MM.1S (cell line): ENCODE measurements around the gene BGN.

Source experiments
- DNase-seq: peaks from one replicate; pipeline ENCODE4 v3.0.0-alpha.2; 2015
- H2AFZ ChIP-seq: fragments of 300-600 bp; sonication (generic); 2 replicates; pipeline ENCODE4 v1.6.0; 2016; ENCODE audit warnings: antibody characterized with exemption, low read length
- H3F3A ChIP-seq: fragments of 300-600 bp; sonication (generic); 2 replicates; pipeline ENCODE4 v1.6.1; 2016; ENCODE audit warnings: mild to moderate bottlenecking, antibody characterized with exemption, low read length, moderate library complexity, mixed read lengths; ENCODE audit not compliant: insufficient read depth
- H3K27ac ChIP-seq: fragments of 300-600 bp; sonication (generic); 2 replicates; pipeline ENCODE4 v1.5.1; 2016; ENCODE audit warnings: mild to moderate bottlenecking, low read length
- H3K27me3 ChIP-seq: fragments of 300-600 bp; sonication (generic); replicated peaks from 2 replicates; pipeline ENCODE4 v1.6.0; 2016; ENCODE audit warnings: low read length; ENCODE audit not compliant: insufficient read depth
- H3K36me3 ChIP-seq: fragments of 300-600 bp; sonication (generic); replicated peaks from 2 replicates; pipeline ENCODE4 v1.6.1; 2016; ENCODE audit warnings: mild to moderate bottlenecking, low read length, mixed read lengths; ENCODE audit not compliant: insufficient read depth
- H3K4me1 ChIP-seq: fragments of 300-600 bp; sonication (generic); 2 replicates; pipeline ENCODE4 v1.6.1; 2016; ENCODE audit warnings: low read length, mixed read lengths
- H3K4me2 ChIP-seq: fragments of 300-600 bp; sonication (generic); 2 replicates; pipeline ENCODE4 v1.6.0; 2016; ENCODE audit warnings: low read depth, low read length
- H3K4me3 ChIP-seq: fragments of 300-600 bp; sonication (generic); 2 replicates; pipeline ENCODE4 v1.5.1; 2016; ENCODE audit warnings: low read length, mixed read lengths
- H3K79me2 ChIP-seq: fragments of 300-600 bp; sonication (generic); 2 replicates; pipeline ENCODE4 v1.6.1; 2016; ENCODE audit warnings: mixed run types, low read length, mixed read lengths
- H3K9ac ChIP-seq: fragments of 300-600 bp; sonication (generic); 2 replicates; pipeline ENCODE4 v1.6.1; 2016; ENCODE audit warnings: low read length, mixed read lengths
- H3K9me2 ChIP-seq: fragments of 300-600 bp; sonication (generic); replicated peaks from 2 replicates; pipeline ENCODE4 v1.6.1; 2016; ENCODE audit warnings: mild to moderate bottlenecking, low read length, mixed read lengths; ENCODE audit not compliant: insufficient read depth
- H3K9me3 ChIP-seq: fragments of 300-600 bp; sonication (generic); replicated peaks from 2 replicates; pipeline ENCODE4 v1.6.1; 2016; ENCODE audit warnings: mild to moderate bottlenecking, low read length, mixed read lengths; ENCODE audit not compliant: insufficient read depth
- H4K20me1 ChIP-seq: fragments of 300-600 bp; sonication (generic); 2 replicates; pipeline ENCODE4 v1.6.1; 2016; ENCODE audit warnings: mild to moderate bottlenecking, low read length, moderate library complexity, mixed read lengths; ENCODE audit not compliant: insufficient read depth
- EZH2 ChIP-seq: fragments of 300-600 bp; sonication (generic); optimal IDR thresholded peaks from 2 replicates; pipeline ENCODE3; 2017; ENCODE audit warnings: low read depth, mild to moderate bottlenecking, antibody characterized with exemption, low read length, mixed read lengths
- EZH2phosphoT487 ChIP-seq: fragments of 300-600 bp; sonication (generic); IDR thresholded peaks from 2 replicates; pipeline ENCODE4 v1.6.1; 2018; ENCODE audit warnings: antibody characterized with exemption, low read length
- TF ChIP-seq, protein P1 (sequence below): fragments of 300-600 bp; sonication (generic); IDR thresholded peaks from 2 replicates; pipeline ENCODE4 v1.5.1; 2016; ENCODE audit warnings: antibody characterized with exemption, low read length, mixed read lengths

The BGN gene

DNA sequence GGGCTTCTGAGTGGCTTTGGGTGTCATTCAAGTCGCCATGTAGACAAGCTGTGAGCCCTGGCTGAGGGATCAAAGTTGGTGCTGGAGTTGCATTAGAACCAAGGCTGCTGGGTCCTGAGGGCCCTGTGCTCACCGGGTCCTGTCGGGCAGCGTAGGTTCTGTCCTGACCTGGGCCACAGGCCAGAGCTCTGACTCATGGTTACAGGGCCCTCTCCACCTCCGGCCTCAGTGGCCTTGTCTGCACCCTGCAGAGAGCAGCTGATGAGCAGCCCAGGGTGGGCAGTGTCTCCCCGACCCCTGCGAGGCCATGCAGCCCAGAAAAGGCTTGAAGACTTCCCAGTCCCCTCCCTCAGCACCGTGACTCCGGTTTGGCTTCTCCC, 45.2 kb downstream of the BGN start:
- no peak for DNase-seq
- H3K36me3 ChIP-seq = no peaks in the 10 kb centered on the region
- no peak overlapping the region for H3K4me3 ChIP-seq
- no peak for TF ChIP-seq EZH2
- TF ChIP-seq, protein P1, sequence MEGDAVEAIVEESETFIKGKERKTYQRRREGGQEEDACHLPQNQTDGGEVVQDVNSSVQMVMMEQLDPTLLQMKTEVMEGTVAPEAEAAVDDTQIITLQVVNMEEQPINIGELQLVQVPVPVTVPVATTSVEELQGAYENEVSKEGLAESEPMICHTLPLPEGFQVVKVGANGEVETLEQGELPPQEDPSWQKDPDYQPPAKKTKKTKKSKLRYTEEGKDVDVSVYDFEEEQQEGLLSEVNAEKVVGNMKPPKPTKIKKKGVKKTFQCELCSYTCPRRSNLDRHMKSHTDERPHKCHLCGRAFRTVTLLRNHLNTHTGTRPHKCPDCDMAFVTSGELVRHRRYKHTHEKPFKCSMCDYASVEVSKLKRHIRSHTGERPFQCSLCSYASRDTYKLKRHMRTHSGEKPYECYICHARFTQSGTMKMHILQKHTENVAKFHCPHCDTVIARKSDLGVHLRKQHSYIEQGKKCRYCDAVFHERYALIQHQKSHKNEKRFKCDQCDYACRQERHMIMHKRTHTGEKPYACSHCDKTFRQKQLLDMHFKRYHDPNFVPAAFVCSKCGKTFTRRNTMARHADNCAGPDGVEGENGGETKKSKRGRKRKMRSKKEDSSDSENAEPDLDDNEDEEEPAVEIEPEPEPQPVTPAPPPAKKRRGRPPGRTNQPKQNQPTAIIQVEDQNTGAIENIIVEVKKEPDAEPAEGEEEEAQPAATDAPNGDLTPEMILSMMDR = no peak
- TF ChIP-seq EZH2phosphoT487 = no peak
- no peak overlapping the region for H3K9ac ChIP-seq
- H3K4me1 ChIP-seq = no peaks in the 10 kb centered on the region
- H3K27ac ChIP-seq = no peak overlapping the region
- H3K9me3 ChIP-seq = no peaks in the 10 kb centered on the region
- H3K27me3 ChIP-seq = peaks cover 51% of the 10 kb centered on the region
- no peaks in the 10 kb centered on the region for H3K79me2 ChIP-seq
- H3K9me2 ChIP-seq = no peaks in the 10 kb centered on the region
- no peak overlapping the region for H2AFZ ChIP-seq
- no peaks in the 10 kb centered on the region for H3F3A ChIP-seq
- no peak overlapping the region for H3K4me2 ChIP-seq
- H4K20me1 ChIP-seq = no peaks in the 10 kb centered on the region

DNA sequence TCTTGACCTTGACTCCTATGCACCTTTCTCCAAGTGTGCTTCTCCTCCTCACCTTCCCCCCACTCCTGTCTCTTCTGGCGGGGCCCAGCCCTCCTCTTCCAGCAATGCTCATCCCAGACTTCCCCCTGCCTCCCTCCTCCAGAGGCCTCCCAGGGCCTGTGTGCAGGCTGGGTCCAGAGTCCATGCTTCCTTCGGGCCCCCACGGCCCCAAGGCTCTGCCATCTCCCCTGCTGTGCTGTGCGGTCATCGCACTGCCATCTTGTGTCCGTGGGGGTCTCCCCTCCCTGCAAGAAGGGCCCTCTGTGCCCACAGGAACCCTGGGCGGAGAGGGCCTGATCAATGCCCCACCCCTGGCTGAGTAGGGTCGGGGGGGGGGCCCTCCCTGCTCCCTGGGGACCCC, 49.9 kb downstream of the BGN start:
- H3K9ac ChIP-seq = no peak overlapping the region
- H4K20me1 ChIP-seq = no peaks in the 10 kb centered on the region
- DNase-seq = no peak
- no peak overlapping the region for H2AFZ ChIP-seq
- peaks cover 53% of the 10 kb centered on the region for H3K27me3 ChIP-seq
- no peak overlapping the region for H3K4me2 ChIP-seq
- H3K36me3 ChIP-seq = no peaks in the 10 kb centered on the region
- H3K9me2 ChIP-seq = no peaks in the 10 kb centered on the region
- H3K4me1 ChIP-seq = no peaks in the 10 kb centered on the region
- H3F3A ChIP-seq = no peaks in the 10 kb centered on the region
- no peaks in the 10 kb centered on the region for H3K9me3 ChIP-seq
- no peak overlapping the region for H3K27ac ChIP-seq
- H3K4me3 ChIP-seq = no peak overlapping the region
- TF ChIP-seq, protein P1 = no peak
- TF ChIP-seq EZH2 = no peak
- TF ChIP-seq EZH2phosphoT487 = no peak
- no peaks in the 10 kb centered on the region for H3K79me2 ChIP-seq

DNA sequence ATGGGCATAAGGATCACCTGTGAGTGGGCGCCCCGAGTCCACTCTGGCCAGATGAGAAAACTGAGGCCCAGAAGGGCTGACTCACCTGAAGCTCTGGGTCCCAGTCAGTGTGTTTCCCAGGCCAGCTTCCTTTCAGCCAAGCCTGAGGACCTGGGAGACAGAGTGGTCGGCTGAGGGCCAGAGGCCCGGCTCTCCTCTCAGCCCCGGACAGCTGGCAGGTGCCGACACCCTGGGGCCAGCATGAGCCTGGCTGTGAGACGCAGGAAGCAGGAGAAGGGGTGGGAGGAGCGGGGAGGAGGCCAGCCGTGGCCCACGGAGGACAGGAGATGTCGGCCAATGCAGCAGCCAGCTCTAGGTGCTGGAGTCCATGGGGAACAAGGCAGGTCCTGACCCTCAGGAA, 51.6 kb downstream of the BGN start:
- Histone ChIP-seq H3K9ac (no peak overlapping the region), H3K79me2 (no peaks in the 10 kb centered on the region), H3K9me2 (no peaks in the 10 kb centered on the region), H3K27ac (no peak overlapping the region), H3K36me3 (no peaks in the 10 kb centered on the region), H3K4me1 (no peaks in the 10 kb centered on the region), H3K4me3 (no peak overlapping the region), H2AFZ (no peak overlapping the region), H3K4me2 (no peak overlapping the region), H3K27me3 (peaks cover 55% of the 10 kb centered on the region), H3F3A (no peaks in the 10 kb centered on the region), H3K9me3 (no peaks in the 10 kb centered on the region), H4K20me1 (no peaks in the 10 kb centered on the region)
- no peak for DNase-seq
- no peak for TF ChIP-seq EZH2phosphoT487
- TF ChIP-seq, protein P1 = no peak
- TF ChIP-seq EZH2 = no peak
